Smooth muscle cell (in vitro differentiated cells): ENCODE results near the gene TNPO2. TPM values are rescaled to one million over a fixed set of nuclear protein-coding genes. Genes with fewer than 3 reads are reported as not detected.
A peak's percentile ranks its signal among the peaks of the same experiment; 100 is the strongest.

Experiments
- DNase-seq: peaks from one replicate; lab custom pipeline; 2025; ENCODE audit not compliant: unreplicated experiment; lab: John Stamatoyannopoulos, UW
- H2AFZ ChIP-seq: fragments of 200-600 bp; sonication (generic); 2 replicates; pipeline ENCODE4 v1.6.0; 2016; ENCODE audit warnings: antibody characterized with exemption, low read depth, mild to moderate bottlenecking
- H3F3A ChIP-seq: fragments of 200-600 bp; sonication (generic); 2 replicates; pipeline ENCODE4 v1.6.0; 2017; ENCODE audit warnings: antibody characterized with exemption, low read depth
- H3K27ac ChIP-seq: fragments of 200-600 bp; sonication (generic); 2 replicates; pipeline ENCODE4 v1.5.1; 2016; ENCODE audit warnings: low read depth, mild to moderate bottlenecking
- H3K27me3 ChIP-seq: fragments of 200-600 bp; sonication (generic); 2 replicates; pipeline ENCODE4 v1.6.1; 2016; ENCODE audit warnings: low read depth, mild to moderate bottlenecking
- H3K36me3 ChIP-seq: fragments of 200-600 bp; sonication (generic); 2 replicates; pipeline ENCODE4 v1.5.1; 2016; ENCODE audit warnings: low read depth
- H3K4me1 ChIP-seq: fragments of 200-600 bp; sonication (generic); 2 replicates; pipeline ENCODE4 v1.5.1; 2016; ENCODE audit warnings: low read depth
- H3K4me2 ChIP-seq: fragments of 200-600 bp; sonication (generic); 2 replicates; pipeline ENCODE4 v1.6.0; 2016; ENCODE audit warnings: mild to moderate bottlenecking
- H3K4me3 ChIP-seq: fragments of 200-600 bp; sonication (generic); 2 replicates; pipeline ENCODE4 v1.5.1; 2016; ENCODE audit warnings: mild to moderate bottlenecking
- H3K79me2 ChIP-seq: fragments of 200-600 bp; sonication (generic); 2 replicates; pipeline ENCODE4 v1.6.0; 2016; ENCODE audit warnings: low read depth, mild to moderate bottlenecking
- H3K9ac ChIP-seq: fragments of 200-600 bp; sonication (generic); 2 replicates; pipeline ENCODE4 v1.6.0; 2016; ENCODE audit warnings: low read depth
- H3K9me3 ChIP-seq: fragments of 200-600 bp; sonication (generic); replicated peaks from 2 replicates; pipeline ENCODE4 v1.5.1; 2016; ENCODE audit warnings: low read depth
- H4K20me1 ChIP-seq: fragments of 200-600 bp; sonication (generic); 2 replicates; pipeline ENCODE4 v1.6.0; 2016; ENCODE audit warnings: low read depth
- CTCF ChIP-seq: fragments of 200-600 bp; sonication (generic); IDR thresholded peaks from 2 replicates; pipeline ENCODE4 v1.5.1; 2017; ENCODE audit warnings: borderline replicate concordance, mild to moderate bottlenecking, antibody characterized with exemption; ENCODE audit not compliant: insufficient read depth, poor library complexity, severe bottlenecking
- WGBS: methylation state at CpG from one replicate; pipeline ENCODE4 v1.1.7; 2016; ENCODE audit warnings: low lambda C conversion rate; 5-methylcytosine and 5-hydroxymethylcytosine counted together
- polyA plus RNA-seq: library from polyadenylated mRNA; unstranded; fragments of >200 nt; fragmentation: Nextera tagmentation; extraction: Ambion mirVana; gene quantifications from 2 replicates; pipeline ENCODE4 v1.2.1, GENCODE V29; 2016
- total RNA-seq: library from RNA; depleted of rRNA; stranded (reverse); fragments of >200 nt; gene quantifications from 2 replicates; pipeline ENCODE4 v1.2.3, GENCODE V29; 2014

Gene TNPO2
- total and polyA plus RNA-seq, 2 experiments from 2014 or later = 8.7 to 45.4 TPM

- Histone ChIP-seq H3K4me1 (peaks cover 4% of the 10 kb centered on the region), H3K4me3 (no peak overlapping the region), H3K9ac (no peak overlapping the region), H3K27ac (no peak overlapping the region), H3K36me3 (no peaks in the 10 kb centered on the region), H3K27me3 (no peaks in the 10 kb centered on the region), H3K4me2 (no peak overlapping the region), H2AFZ (no peak overlapping the region), H3K79me2 (no peaks in the 10 kb centered on the region), H3F3A (no peaks in the 10 kb centered on the region), H3K9me3 (no peaks in the 10 kb centered on the region), H4K20me1 (no peaks in the 10 kb centered on the region)
- WGBS = 94% methylated on average over 11 of the region's 16 CpGs
- no peak for TF ChIP-seq CTCF
- DNase-seq = no peak
Measured at GRCh38 chr19:12764698-12765097, 41.0 kb upstream of the TNPO2 start.

- TF ChIP-seq CTCF = no peak
- Histone ChIP-seq H3K9ac (no peak overlapping the region), H3K27ac (no peak overlapping the region), H3K4me3 (no peak overlapping the region), H3F3A (peaks cover 2% of the 10 kb centered on the region), H3K4me2 (no peak overlapping the region), H3K4me1 (no peaks in the 10 kb centered on the region), H3K36me3 (no peaks in the 10 kb centered on the region), H3K27me3 (no peaks in the 10 kb centered on the region), H3K79me2 (no peaks in the 10 kb centered on the region), H3K9me3 (no peaks in the 10 kb centered on the region), H4K20me1 (no peaks in the 10 kb centered on the region), H2AFZ (no peak overlapping the region)
- 92% methylated on average over 11 of the region's 11 CpGs for WGBS
- DNase-seq = no peak
Measured at GRCh38 chr19:12763100-12763499, 39.4 kb upstream of the TNPO2 start.

- Histone ChIP-seq H3K4me2 (no peak overlapping the region), H2AFZ (no peak overlapping the region), H3K9ac (no peak overlapping the region), H3K36me3 (no peaks in the 10 kb centered on the region), H3F3A (peaks cover 4% of the 10 kb centered on the region), H4K20me1 (no peaks in the 10 kb centered on the region), H3K4me3 (no peak overlapping the region), H3K79me2 (no peaks in the 10 kb centered on the region), H3K27me3 (no peaks in the 10 kb centered on the region), H3K9me3 (no peaks in the 10 kb centered on the region), H3K27ac (no peak overlapping the region), H3K4me1 (peaks cover 4% of the 10 kb centered on the region)
- 95% methylated on average over 6 of the region's 6 CpGs for WGBS
- no peak for DNase-seq
- TF ChIP-seq CTCF = no peak
Measured at GRCh38 chr19:12759686-12760085, 36.0 kb upstream of the TNPO2 start.

- WGBS = 12% methylated on average over 48 of the region's 60 CpGs
- peak; percentile 50 for DNase-seq
- TF ChIP-seq CTCF = peak; percentile 97
- Histone ChIP-seq H3K9ac (no peak overlapping the region), H3K27me3 (peaks cover 11% of the 10 kb centered on the region), H3F3A (peaks cover 4% of the 10 kb centered on the region), H3K36me3 (no peaks in the 10 kb centered on the region), H3K4me3 (peak overlapping the region; percentile 49), H2AFZ (peak overlapping the region; percentile 81), H3K4me2 (peak overlapping the region; percentile 90), H3K9me3 (no peaks in the 10 kb centered on the region), H3K27ac (no peak overlapping the region), H3K79me2 (no peaks in the 10 kb centered on the region), H3K4me1 (peaks cover 4% of the 10 kb centered on the region), H4K20me1 (no peaks in the 10 kb centered on the region)
Measured at GRCh38 chr19:12757544-12758274, 34.0 kb upstream of the TNPO2 start.
